RWPE2 (cell line): ENCODE data around the gene RPP25L.

ENCODE experiments used
- ATAC-seq: fragments of 200-7000 bp; cut with Tn5 transposase; 3 replicates; pipeline ENCODE4 v1.9.1; 2021; ENCODE audit warnings: low read depth
- DNase-seq: peaks from one replicate; pipeline ENCODE4 v3.0.0-alpha.2; 2020; ENCODE audit warnings: low spot score
- H3K27ac ChIP-seq: fragments of 450-650 bp; 2 replicates; pipeline ENCODE4 v1.5.1; 2017; ENCODE audit warnings: mild to moderate bottlenecking; ENCODE audit not compliant: poor library complexity, severe bottlenecking
- H3K27me3 ChIP-seq: fragments of 250-450 bp; sonication (Bioruptor Pico); 2 replicates; pipeline ENCODE4 v1.5.1; 2021; ENCODE audit warnings: mild to moderate bottlenecking, moderate library complexity; ENCODE audit not compliant: insufficient read depth, poor library complexity, severe bottlenecking
- H3K36me3 ChIP-seq: fragments of 250-450 bp; sonication (Bioruptor Pico); 2 replicates; pipeline ENCODE4 v1.5.1; 2020; ENCODE audit warnings: low read depth, mild to moderate bottlenecking, moderate library complexity
- H3K4me1 ChIP-seq: fragments of 250-450 bp; sonication (Bioruptor Pico); 2 replicates; pipeline ENCODE4 v1.5.1; 2021; ENCODE audit warnings: mild to moderate bottlenecking, moderate library complexity; ENCODE audit not compliant: insufficient read depth, poor library complexity, severe bottlenecking
- H3K4me3 ChIP-seq: fragments of 250-450 bp; sonication (Bioruptor Pico); 2 replicates; pipeline ENCODE4 v1.5.1; 2021; ENCODE audit warnings: mild to moderate bottlenecking, moderate library complexity; ENCODE audit not compliant: severe bottlenecking
- H3K9me3 ChIP-seq: fragments of 250-450 bp; sonication (Bioruptor Pico); 2 replicates; pipeline ENCODE4 v1.5.1; 2021; ENCODE audit warnings: mild to moderate bottlenecking, moderate library complexity; ENCODE audit not compliant: severe bottlenecking
- TF ChIP-seq, protein P1 (sequence below): fragments of 450-650 bp; IDR thresholded peaks from one replicate; pipeline ENCODE4 v1.5.1; 2017; ENCODE audit warnings: mild to moderate bottlenecking, moderate library complexity; ENCODE audit not compliant: poor library complexity, severe bottlenecking

The RPP25L gene

DNA sequence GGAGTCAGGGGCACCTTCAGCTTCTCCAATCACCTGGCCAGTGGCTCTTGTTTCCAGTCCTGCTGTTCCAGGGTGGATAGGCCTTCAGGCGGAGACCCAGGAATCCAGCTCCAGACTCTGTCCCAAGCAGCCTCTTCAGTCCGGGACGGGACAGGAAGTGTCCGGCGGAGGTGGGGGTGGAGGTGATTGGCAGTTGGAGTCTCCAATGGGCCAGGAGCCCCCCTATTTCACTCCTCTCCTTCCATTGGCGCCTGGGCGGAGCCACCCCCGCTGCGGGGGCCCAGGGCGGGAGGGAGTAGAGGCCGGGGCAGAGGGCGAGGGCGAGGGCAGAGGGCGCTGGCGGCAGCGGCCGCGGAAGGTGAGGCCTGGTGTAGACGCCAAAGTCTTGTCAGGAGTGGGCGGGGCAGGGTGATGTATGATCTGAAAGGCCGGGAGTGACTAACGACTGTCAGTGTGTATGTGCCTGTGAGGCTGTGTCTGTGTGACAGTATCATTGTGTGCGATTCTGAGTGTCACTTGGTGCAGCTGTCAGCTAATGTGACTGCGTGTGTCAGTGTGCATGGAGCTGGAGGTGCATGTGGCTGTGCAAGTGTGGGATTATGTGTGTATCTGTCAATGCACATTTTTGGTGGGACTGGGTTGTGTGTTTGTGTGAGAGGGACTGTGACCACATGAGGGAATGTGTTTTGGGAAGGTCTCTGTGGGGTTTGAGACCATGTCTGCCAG lies 40.1 kb upstream of the RPP25L start, which contains the start of gene IL11RA:
Gene IL11RA, plus strand, starts transcription at position 310 of the 726 bp plus-strand sequence. CDS start 3,033 bp downstream, outside the sequence.
- Histone ChIP-seq H3K27ac (peak within 1 kb of the TSS; percentile 70), H3K9me3 (no peaks in the 10 kb centered on the region), H3K36me3 (peaks cover 22% of the 10 kb centered on the region; the same call in 1 of the 2 replicates), H3K4me1 (peaks cover 6% of the 10 kb centered on the region), H3K27me3 (no peaks in the 10 kb centered on the region), H3K4me3 (peak within 1 kb of the TSS; percentile 32)
- ATAC-seq (peak; percentile 87), DNase-seq (peak; percentile 82)
- TF ChIP-seq, protein P1, sequence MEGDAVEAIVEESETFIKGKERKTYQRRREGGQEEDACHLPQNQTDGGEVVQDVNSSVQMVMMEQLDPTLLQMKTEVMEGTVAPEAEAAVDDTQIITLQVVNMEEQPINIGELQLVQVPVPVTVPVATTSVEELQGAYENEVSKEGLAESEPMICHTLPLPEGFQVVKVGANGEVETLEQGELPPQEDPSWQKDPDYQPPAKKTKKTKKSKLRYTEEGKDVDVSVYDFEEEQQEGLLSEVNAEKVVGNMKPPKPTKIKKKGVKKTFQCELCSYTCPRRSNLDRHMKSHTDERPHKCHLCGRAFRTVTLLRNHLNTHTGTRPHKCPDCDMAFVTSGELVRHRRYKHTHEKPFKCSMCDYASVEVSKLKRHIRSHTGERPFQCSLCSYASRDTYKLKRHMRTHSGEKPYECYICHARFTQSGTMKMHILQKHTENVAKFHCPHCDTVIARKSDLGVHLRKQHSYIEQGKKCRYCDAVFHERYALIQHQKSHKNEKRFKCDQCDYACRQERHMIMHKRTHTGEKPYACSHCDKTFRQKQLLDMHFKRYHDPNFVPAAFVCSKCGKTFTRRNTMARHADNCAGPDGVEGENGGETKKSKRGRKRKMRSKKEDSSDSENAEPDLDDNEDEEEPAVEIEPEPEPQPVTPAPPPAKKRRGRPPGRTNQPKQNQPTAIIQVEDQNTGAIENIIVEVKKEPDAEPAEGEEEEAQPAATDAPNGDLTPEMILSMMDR: peak; percentile 11

DNA sequence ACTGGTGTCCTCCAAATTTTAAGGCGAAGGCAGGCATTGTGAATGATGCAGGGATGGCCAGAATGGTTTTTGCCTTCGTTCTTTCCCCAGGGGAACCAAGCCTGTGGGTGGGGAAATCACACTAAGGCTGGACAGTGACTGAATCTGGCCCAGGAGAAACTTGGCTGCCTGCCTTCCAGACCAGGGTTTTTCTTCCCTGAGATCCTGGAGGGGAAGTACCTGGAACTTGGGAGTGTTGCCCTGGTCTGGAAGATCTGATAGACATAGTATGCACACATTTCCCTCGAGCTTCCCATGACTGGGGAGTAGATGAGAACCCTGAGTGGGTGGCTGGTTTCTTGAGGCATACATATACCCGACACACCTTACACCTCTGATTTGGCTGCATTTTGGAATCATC lies 39.4 kb upstream of the RPP25L start:
- ATAC-seq: 0 out of 3 replicates have a peak, but pooled peaks have one; percentile 1
- no peaks in the 10 kb centered on the region for H3K27me3 ChIP-seq
- H3K36me3 ChIP-seq: peaks cover 22% of the 10 kb centered on the region; the same call in 1 of the 2 replicates
- peaks cover 6% of the 10 kb centered on the region for H3K4me1 ChIP-seq
- TF ChIP-seq, protein P1: no peak
- peak overlapping the region; percentile 70 for H3K27ac ChIP-seq
- no peaks in the 10 kb centered on the region for H3K9me3 ChIP-seq
- H3K4me3 ChIP-seq: peak overlapping the region; percentile 32
- no peak for DNase-seq

DNA sequence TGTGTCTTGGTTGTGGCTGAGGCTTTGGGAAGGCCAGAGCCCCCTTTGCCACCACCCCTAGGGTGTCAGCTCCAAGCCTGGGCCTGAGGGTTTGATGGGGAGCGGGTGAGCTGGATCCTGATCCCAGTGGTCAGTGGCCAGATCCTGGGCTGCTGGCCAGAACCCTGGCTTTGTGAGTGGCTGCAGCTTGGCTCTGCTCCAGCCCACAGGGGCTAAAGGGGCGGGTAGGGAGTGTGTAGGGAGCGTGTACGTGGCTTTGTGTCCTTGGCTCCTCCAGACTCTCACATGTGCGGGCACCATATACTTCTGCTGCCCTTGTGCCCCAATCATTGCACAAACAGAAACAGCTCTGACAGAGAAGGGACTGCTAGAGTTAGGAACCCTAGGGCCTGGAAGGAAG lies 38.9 kb upstream of the RPP25L start:
- DNase-seq (no peak), ATAC-seq (no peak)
- Histone ChIP-seq H3K27me3 (no peaks in the 10 kb centered on the region), H3K4me1 (peaks cover 9% of the 10 kb centered on the region), H3K4me3 (no peak overlapping the region), H3K27ac (peak overlapping the region; percentile 70), H3K9me3 (no peaks in the 10 kb centered on the region), H3K36me3 (peaks cover 22% of the 10 kb centered on the region; the same call in 1 of the 2 replicates)
- TF ChIP-seq, protein P1: no peak

DNA sequence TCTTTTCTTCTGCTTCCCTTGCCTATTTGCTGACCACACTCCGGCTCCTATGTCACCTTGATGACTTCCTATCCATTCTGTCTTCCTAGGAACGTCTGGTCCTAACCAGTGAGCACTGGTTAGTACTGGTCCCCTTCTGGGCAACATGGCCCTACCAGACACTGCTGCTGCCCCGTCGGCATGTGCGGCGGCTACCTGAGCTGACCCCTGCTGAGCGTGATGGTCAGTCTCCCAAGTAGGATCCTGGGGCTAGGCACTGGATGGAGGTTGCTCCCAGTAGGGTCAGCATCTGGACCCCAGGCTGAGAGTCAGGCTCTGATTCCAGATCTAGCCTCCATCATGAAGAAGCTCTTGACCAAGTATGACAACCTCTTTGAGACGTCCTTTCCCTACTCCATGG lies 36.8 kb upstream of the RPP25L start:
- ATAC-seq (no peak), DNase-seq (no peak)
- H3K9me3 ChIP-seq: no peaks in the 10 kb centered on the region
- no peak overlapping the region for H3K27ac ChIP-seq
- no peak overlapping the region for H3K4me3 ChIP-seq
- peaks cover 9% of the 10 kb centered on the region for H3K4me1 ChIP-seq
- H3K36me3 ChIP-seq: peaks cover 22% of the 10 kb centered on the region; the same call in 1 of the 2 replicates
- no peaks in the 10 kb centered on the region for H3K27me3 ChIP-seq
- TF ChIP-seq, protein P1: no peak

DNA sequence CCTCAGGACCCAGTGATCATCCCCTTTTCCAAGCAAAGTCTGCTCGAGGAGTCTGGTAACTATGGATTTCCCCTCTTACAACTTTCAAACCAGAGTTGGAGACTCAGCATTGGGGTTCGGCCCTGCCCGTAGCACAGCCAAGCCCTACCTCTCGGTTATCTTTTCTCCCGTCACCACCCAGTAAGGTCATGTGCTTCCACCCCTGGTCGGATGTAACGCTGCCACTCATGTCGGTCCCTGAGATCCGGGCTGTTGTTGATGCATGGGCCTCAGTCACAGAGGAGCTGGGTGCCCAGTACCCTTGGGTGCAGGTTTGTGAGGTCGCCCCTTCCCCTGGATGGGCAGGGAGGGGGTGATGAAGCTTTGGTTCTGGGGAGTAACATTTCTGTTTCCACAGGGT lies 35.8 kb upstream of the RPP25L start:
- TF ChIP-seq, protein P1: no peak
- Histone ChIP-seq H3K27me3 (no peaks in the 10 kb centered on the region), H3K4me3 (peak overlapping the region; percentile 50), H3K36me3 (peaks cover 22% of the 10 kb centered on the region; the same call in 1 of the 2 replicates), H3K9me3 (no peaks in the 10 kb centered on the region), H3K4me1 (peaks cover 9% of the 10 kb centered on the region), H3K27ac (peak overlapping the region; percentile 31)
- ATAC-seq (no peak), DNase-seq (no peak)
